ENCODE results near the gene CABCOCO1. TPM values are rescaled to one million over a fixed set of nuclear protein-coding genes. Genes with fewer than 3 reads are reported as not detected.

The CABCOCO1 gene
- total RNA-seq, 1 experiment from 2014 or later, result not detected

DNA sequence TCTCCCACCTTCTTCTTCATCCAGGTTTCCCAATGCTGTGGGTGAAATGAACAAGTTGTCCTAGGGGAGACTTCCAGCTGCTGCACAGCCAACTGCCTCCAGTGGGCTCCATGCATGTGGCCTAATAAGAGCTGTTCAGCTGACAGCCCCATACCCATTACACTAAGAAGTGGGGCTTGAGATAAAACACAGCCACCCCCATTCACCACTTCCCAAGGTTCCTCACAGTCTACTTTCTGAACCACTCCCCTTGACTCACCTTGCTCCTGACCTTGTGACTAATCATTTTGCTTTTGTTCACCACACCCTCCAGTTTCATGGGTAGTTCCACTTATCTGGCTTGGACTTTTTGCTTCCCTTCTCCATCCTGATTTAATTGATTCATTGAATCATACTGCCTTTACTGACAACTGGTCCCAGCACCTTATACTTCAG lies 119.3 kb downstream of the CABCOCO1 start:
- Histone ChIP-seq H3K9ac (ENCODE audit: low read length) (no peak overlapping the region), H3K4me3 (replicated peaks in 1 of 2; ENCODE audit: low read depth in 1 of 2, low read length in 2 of 2) (peak overlapping the region in 1 of 2 experiments; percentile 39; a peak in 2 of 4 replicates), H3K27ac (ENCODE audit: low read depth, low read length) (no peak overlapping the region), H3K4me1 (ENCODE audit: control insufficient read depth in 1 of 2, insufficient read depth in 2 of 2, low read length in 2 of 2) (peaks cover 15 to 41% of the 10 kb centered on the region in 2 experiments), H3K27me3 (ENCODE audit: insufficient read depth, low read length) (no peaks in the 10 kb centered on the region), H3K36me3 (ENCODE audit: control insufficient read depth in 1 of 2, insufficient read depth in 2 of 2, low read length in 2 of 2) (no peaks in the 10 kb centered on the region), H2AFZ (ENCODE audit: low read depth, low read length, poor library complexity, severe bottlenecking) (peak overlapping the region; percentile 71), H4K20me1 (ENCODE audit: insufficient read depth) (no peaks in the 10 kb centered on the region), H3K9me2 (ENCODE audit: insufficient read depth) (no peaks in the 10 kb centered on the region), H3K4me2 (ENCODE audit: low read length) (peak overlapping the region; percentile 72), H3K9me3 (ENCODE audit: control insufficient read depth in 1 of 2, insufficient read depth in 1 of 2, low read depth in 1 of 2, low read length in 2 of 2) (no peaks in the 10 kb centered on the region), H3K79me2 (ENCODE audit: insufficient read depth, low read length) (no peaks in the 10 kb centered on the region)
- DNase-seq (ENCODE audit: low read depth, low spot score) (no peak), ATAC-seq (peak; percentile 74)
- RAD21 ChIA-PET (ENCODE audit: low non-redundant PET in 1 of 2, low total read pairs in 2 of 2, uncharacterized antibody in 2 of 2, unreplicated experiment in 2 of 2), result no interaction called here
- TF ChIP-seq FOSL1 (IDR thresholded peaks at IDR 0.05; ENCODE audit: low read depth), result peak; percentile 55
- no peak for TF ChIP-seq POLR2AphosphoS5 (IDR thresholded peaks at IDR 0.05; ENCODE audit: low read depth, low read length)
- TF ChIP-seq MAX (IDR thresholded peaks at IDR 0.05), result peak; percentile 24; the same call in 1 of the 2 replicates
- TF ChIP-seq SRF (IDR thresholded peaks at IDR 0.05; ENCODE audit: low read depth), result no peak
- no peak for TF ChIP-seq EZH2phosphoT487 (IDR thresholded peaks at IDR 0.05; ENCODE audit: borderline replicate concordance)
- peak; percentile 54 for TF ChIP-seq JUND (IDR thresholded peaks at IDR 0.05)
- peak; percentile 83 for TF ChIP-seq CBX3 (IDR thresholded peaks at IDR 0.05; ENCODE audit: low read depth)
- TF ChIP-seq TCF7L2 (IDR thresholded peaks at IDR 0.05; ENCODE audit: borderline replicate concordance, extremely low read depth, insufficient read depth, insufficient read length), result peak; percentile 26
- TF ChIP-seq SP1 (IDR thresholded peaks at IDR 0.05; ENCODE audit: low read depth), result peak; percentile 61
- POLR2A ChIA-PET, result no interaction called here
- CTCF ChIA-PET, result no interaction called here
- intact Hi-C loops (cut with micrococcal nuclease), result no loop called here
- BruUV-seq (replicated peaks), result no TSS peak

DNA sequence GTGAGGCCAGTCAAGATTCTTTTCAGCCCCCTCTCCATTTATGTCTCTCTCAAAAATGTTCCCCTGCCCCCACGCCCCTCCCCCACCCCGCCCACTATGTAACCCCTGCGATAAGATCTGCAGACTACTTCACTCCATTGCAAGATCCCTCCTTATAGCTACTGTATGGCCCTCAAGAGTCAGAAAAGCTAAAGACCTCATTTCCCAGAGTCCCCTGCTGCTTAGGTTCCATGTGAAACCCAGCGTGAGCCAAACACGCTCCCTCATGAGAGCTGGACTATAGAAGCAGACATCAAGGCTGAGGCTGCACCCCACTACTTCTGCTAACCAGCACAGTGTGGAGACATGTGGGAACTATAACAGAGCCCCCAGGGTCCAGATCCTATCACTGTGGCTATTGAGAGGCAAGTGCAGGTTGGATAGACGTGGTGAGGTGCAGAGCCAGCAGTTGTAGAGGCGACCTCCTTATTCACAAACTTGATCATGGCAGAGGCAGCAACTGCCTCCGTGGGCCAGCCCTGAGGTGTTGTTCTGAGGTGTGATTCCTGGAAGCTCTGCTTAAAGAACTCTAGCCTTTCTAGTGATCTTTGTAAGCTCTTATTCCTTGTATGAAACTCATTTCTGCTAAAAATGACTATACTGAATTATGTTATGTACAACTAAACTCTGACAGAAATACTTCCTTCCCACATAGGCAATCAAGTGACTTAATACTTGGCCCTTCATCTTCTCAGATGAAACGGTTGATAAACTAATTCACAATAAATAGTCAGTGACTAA lies 121.8 kb downstream of the CABCOCO1 start:
- Histone ChIP-seq H3K9me2 (ENCODE audit: insufficient read depth) (no peaks in the 10 kb centered on the region), H3K27me3 (ENCODE audit: insufficient read depth, low read length) (no peaks in the 10 kb centered on the region), H3K4me3 (replicated peaks in 1 of 2; ENCODE audit: low read depth in 1 of 2, low read length in 2 of 2) (no peak overlapping the region), H2AFZ (ENCODE audit: low read depth, low read length, poor library complexity, severe bottlenecking) (no peak overlapping the region), H3K27ac (ENCODE audit: low read depth, low read length) (no peak overlapping the region), H3K9ac (ENCODE audit: low read length) (no peak overlapping the region), H3K9me3 (ENCODE audit: control insufficient read depth in 1 of 2, insufficient read depth in 1 of 2, low read depth in 1 of 2, low read length in 2 of 2) (no peaks in the 10 kb centered on the region), H4K20me1 (ENCODE audit: insufficient read depth) (no peaks in the 10 kb centered on the region), H3K4me1 (ENCODE audit: control insufficient read depth in 1 of 2, insufficient read depth in 2 of 2, low read length in 2 of 2) (peaks cover 19 to 46% of the 10 kb centered on the region in 2 experiments), H3K36me3 (ENCODE audit: control insufficient read depth in 1 of 2, insufficient read depth in 2 of 2, low read length in 2 of 2) (no peaks in the 10 kb centered on the region), H3K79me2 (ENCODE audit: insufficient read depth, low read length) (no peaks in the 10 kb centered on the region), H3K4me2 (ENCODE audit: low read length) (no peak overlapping the region)
- ChIA-PET RAD21 (ENCODE audit: low non-redundant PET in 1 of 2, low total read pairs in 2 of 2, uncharacterized antibody in 2 of 2, unreplicated experiment in 2 of 2) (no interaction called here), CTCF (no interaction called here), POLR2A (no interaction called here)
- no peak for ATAC-seq
- intact Hi-C loops (cut with micrococcal nuclease), result no loop called here
- BruUV-seq (replicated peaks), result no TSS peak
- DNase-seq (ENCODE audit: low read depth, low spot score), result no peak
- no peak for TF ChIP-seq ZFX (IDR thresholded peaks at IDR 0.05)
- no peak for TF ChIP-seq CBX3 (IDR thresholded peaks at IDR 0.05; ENCODE audit: low read depth)
- no peak for TF ChIP-seq EZH2phosphoT487 (IDR thresholded peaks at IDR 0.05; ENCODE audit: borderline replicate concordance)
- no peak for TF ChIP-seq ATF3 (IDR thresholded peaks at IDR 0.05)
- TF ChIP-seq CTCF (IDR thresholded peaks at IDR 0.05 in 2 of 3, conservative IDR thresholded peaks at IDR 0.05 in 1 of 3; ENCODE audit: borderline replicate concordance in 1 of 3, insufficient read depth in 1 of 3, low read depth in 2 of 3, low read length in 2 of 3), result no peak
- TF ChIP-seq CEBPB (IDR thresholded peaks at IDR 0.05; ENCODE audit: low read depth), result no peak
- no peak for TF ChIP-seq JUND (IDR thresholded peaks at IDR 0.05)
- no peak for TF ChIP-seq ZBTB33 (IDR thresholded peaks at IDR 0.05; ENCODE audit: extremely low read depth, insufficient replicate concordance, low read length)
- TF ChIP-seq SP1 (IDR thresholded peaks at IDR 0.05; ENCODE audit: low read depth), result no peak
- TF ChIP-seq TCF7L2 (IDR thresholded peaks at IDR 0.05; ENCODE audit: borderline replicate concordance, extremely low read depth, insufficient read depth, insufficient read length), result no peak
- no peak for TF ChIP-seq SIN3A (IDR thresholded peaks at IDR 0.05; ENCODE audit: low read depth)
- TF ChIP-seq POLR2A (IDR thresholded peaks at IDR 0.05; ENCODE audit: borderline replicate concordance, extremely low read depth, insufficient read depth, insufficient read length), result no peak

All from HCT116 (cell line).